ENCODE data around the gene CYP1A1. TPM values are rescaled to one million over a fixed set of nuclear protein-coding genes. Genes with fewer than 3 reads are reported as not detected.

Gene CYP1A1
- total RNA-seq, 4 donors from 2014 or later = 1.9 to 8.3 (median 3.6) TPM; not detected in 1

GRCh38 chr15:74669627-74670026 lies 55.7 kb downstream of the CYP1A1 start:
- ATAC-seq (ENCODE audit: low FRiP score) (no peak), DNase-seq (ENCODE audit: low spot score) (no peak)
- no peak for TF ChIP-seq CTCF (IDR thresholded peaks at IDR 0.05)

Other genes starting within 250 kb of the CYP1A1 start
- 10 to 100 TPM in 1 of 4 donors, 1 to 10 TPM in 3; 2.2 to 16.9 (median 4.3) TPM for gene ARID3B, start 184.3 kb downstream of the CYP1A1 start, total RNA-seq
- gene CLK3, start 109.7 kb downstream of the CYP1A1 start, total RNA-seq = 100 to 1,000 TPM in 2 of 4 donors, 10 to 100 TPM in 2; 83.8 to 153 (median 103) TPM
- gene EDC3, start 29.5 kb downstream of the CYP1A1 start, total RNA-seq = 10 to 100 TPM; 12.7 to 22.7 (median 15.2) TPM
- gene CYP1A2, start 23.3 kb upstream of the CYP1A1 start, total RNA-seq = under 1 TPM in 1 of 4 donors, not detected in 3; 0.37 TPM
- gene CSK, start 56.6 kb upstream of the CYP1A1 start, total RNA-seq = 10 to 100 TPM; 11.6 to 43.2 (median 28.2) TPM
- gene LMAN1L, start 87.3 kb upstream of the CYP1A1 start, total RNA-seq = not detected
- not detected for gene CPLX3, start 101.1 kb upstream of the CYP1A1 start, total RNA-seq
- gene ULK3, start 117.6 kb upstream of the CYP1A1 start, total RNA-seq = 10 to 100 TPM; 23.2 to 52.6 (median 41.4) TPM
- 10 to 100 TPM; 55.5 to 99.4 (median 63.7) TPM for gene SCAMP2, start 147.8 kb upstream of the CYP1A1 start, total RNA-seq
- 10 to 100 TPM; 35.9 to 52.2 (median 44.7) TPM for gene MPI, start 164.5 kb upstream of the CYP1A1 start, total RNA-seq
- 10 to 100 TPM; 45.0 to 89.9 (median 59.8) TPM for gene FAM219B, start 181.3 kb upstream of the CYP1A1 start, total RNA-seq
- 100 to 1,000 TPM in 1 of 4 donors, 10 to 100 TPM in 3; 47.6 to 103 (median 69.7) TPM for gene COX5A, start 212.5 kb upstream of the CYP1A1 start, total RNA-seq
- 10 to 100 TPM in 2 of 4 donors, 1 to 10 TPM in 2; 6.9 to 14.4 (median 9.4) TPM for gene RPP25, start 231.2 kb upstream of the CYP1A1 start, total RNA-seq

Measured in omental fat pad (tissue), 4 donors.